ENCODE data around the gene COA8. TPM values are rescaled to one million over a fixed set of nuclear protein-coding genes. Genes with fewer than 3 reads are reported as not detected.
A peak's percentile ranks its signal among the peaks of the same experiment; 100 is the strongest.

COA8 gene
- polyA plus RNA-seq, 1 of the 3 experiments (the other 2 are of a cell fraction), result 25.2 TPM

- DNase-seq, result peak; percentile 92
- H3K9me3 ChIP-seq, result no peaks in the 10 kb centered on the region
- no peak overlapping the region for H2AFZ ChIP-seq (ENCODE audit: low read depth)
- H3K36me3 ChIP-seq (replicated peaks in 1 of 2; ENCODE audit: control insufficient read depth in 1 of 2, insufficient read depth in 2 of 2, low read length in 1 of 2), result peaks cover 0 to 4% of the 10 kb centered on the region in 2 experiments
- no peaks in the 10 kb centered on the region for H4K20me1 ChIP-seq (ENCODE audit: insufficient read depth)
- H3K4me2 ChIP-seq, result no peak overlapping the region
- H3K4me3 ChIP-seq (ENCODE audit: low read depth in 2 of 2, low read length in 1 of 2), result no peak overlapping the region; a peak in 1 of 4 replicates
- H3K9me2 ChIP-seq, result no peaks in the 10 kb centered on the region
- no peak overlapping the region; a peak in 1 of 4 replicates for H3K27ac ChIP-seq (ENCODE audit: low read depth in 2 of 2, low read length in 1 of 2)
- peak; percentile 85 for TF ChIP-seq CTCF (IDR thresholded peaks at IDR 0.05)
- peak; percentile 68 for TF ChIP-seq SMC3 (IDR thresholded peaks at IDR 0.05; ENCODE audit: low read depth, low read length)
- no peak for TF ChIP-seq IRF3 (IDR thresholded peaks at IDR 0.05; ENCODE audit: low read depth, low read length)
- peak; percentile 68 for TF ChIP-seq RAD21 (IDR thresholded peaks at IDR 0.05; ENCODE audit: low read length)
- no peak for TF ChIP-seq SIN3A (IDR thresholded peaks at IDR 0.05; ENCODE audit: borderline replicate concordance, low read depth, low read length)
- peak; percentile 46; the same call in 1 of the 2 replicates for TF ChIP-seq POLR2AphosphoS5 (IDR thresholded peaks at IDR 0.05; ENCODE audit: low read depth, low read length)
- TF ChIP-seq PBX3 (IDR thresholded peaks at IDR 0.05), result no peak
- ChIA-PET CTCF (interaction anchor here (0.6 to 9.6 kb wide), 28 partner anchors 9 to 445 kb away, joined by 3 to 194 read pairs (median 4); partner anchors contain the start of gene TRMT61A), POLR2A (interaction anchor here (0.7 to 1.2 kb wide), 3 partner anchors 12 to 43 kb away, joined by 3 read pairs; no protein-coding TSS in a partner anchor)
- peaks cover 0 to 20% of the 10 kb centered on the region in 2 experiments; a peak in 1 of 4 replicates for H3K4me1 ChIP-seq (ENCODE audit: control insufficient read depth in 1 of 2, insufficient read depth in 2 of 2, low read depth in 1 of 2, low read length in 1 of 2)
- H3K9ac ChIP-seq, result no peak overlapping the region
- H3K79me2 ChIP-seq (ENCODE audit: insufficient read depth), result no peaks in the 10 kb centered on the region
- H3F3A ChIP-seq (replicated peaks; ENCODE audit: insufficient read depth), result peaks cover 16% of the 10 kb centered on the region
- peaks cover 16% of the 10 kb centered on the region for H3K27me3 ChIP-seq (ENCODE audit: insufficient read depth)
- WGBS (ENCODE audit: low lambda C conversion rate), result 60% methylated on average over 2 of the region's 9 CpGs
These were observed 44.2 kb upstream of the COA8 start for GRCh38 chr14:103518422-103519042.

- Histone ChIP-seq H3K79me2 (ENCODE audit: insufficient read depth) (no peaks in the 10 kb centered on the region), H3K27ac (ENCODE audit: low read depth in 2 of 2, low read length in 1 of 2) (no peak overlapping the region; a peak in 1 of 4 replicates), H4K20me1 (ENCODE audit: insufficient read depth) (no peaks in the 10 kb centered on the region), H3K9me3 (no peaks in the 10 kb centered on the region), H3K4me2 (no peak overlapping the region), H3K36me3 (replicated peaks in 1 of 2; ENCODE audit: control insufficient read depth in 1 of 2, insufficient read depth in 2 of 2, low read length in 1 of 2) (peaks cover 0 to 4% of the 10 kb centered on the region in 2 experiments), H3K9ac (no peak overlapping the region), H3F3A (replicated peaks; ENCODE audit: insufficient read depth) (peaks cover 9% of the 10 kb centered on the region), H3K27me3 (ENCODE audit: insufficient read depth) (peaks cover 16% of the 10 kb centered on the region), H2AFZ (ENCODE audit: low read depth) (no peak overlapping the region), H3K4me1 (ENCODE audit: control insufficient read depth in 1 of 2, insufficient read depth in 2 of 2, low read depth in 1 of 2, low read length in 1 of 2) (peaks cover 0 to 20% of the 10 kb centered on the region in 2 experiments; a peak in 1 of 4 replicates), H3K9me2 (no peaks in the 10 kb centered on the region), H3K4me3 (ENCODE audit: low read depth in 2 of 2, low read length in 1 of 2) (no peak overlapping the region)
- POLR2A ChIA-PET, result interaction anchor here (0.7 to 1.2 kb wide), 3 partner anchors 13 to 43 kb away, joined by 3 read pairs; no protein-coding TSS in a partner anchor
- WGBS (ENCODE audit: low lambda C conversion rate), result 91% methylated on average over 8 of the region's 13 CpGs
- DNase-seq, result peak; percentile 26
- CTCF ChIA-PET, result interaction anchor here (0.6 to 9.6 kb wide), 27 partner anchors 10 to 445 kb away, joined by 3 to 194 read pairs (median 5); partner anchors contain the start of gene TRMT61A
- TF ChIP-seq PBX3 (IDR thresholded peaks at IDR 0.05) (no peak), NFIC (IDR thresholded peaks at IDR 0.05; ENCODE audit: borderline replicate concordance) (no peak), ZBTB33 (IDR thresholded peaks at IDR 0.05; ENCODE audit: borderline replicate concordance, low read depth) (no peak), EP300 (IDR thresholded peaks at IDR 0.05; ENCODE audit: borderline replicate concordance in 1 of 2, low read depth in 1 of 2, low read length in 1 of 2) (no peak), YY1 (IDR thresholded peaks at IDR 0.05; ENCODE audit: low read depth) (no peak), FOSL2 (IDR thresholded peaks at IDR 0.05; ENCODE audit: borderline replicate concordance, low read depth) (no peak), TCF12 (IDR thresholded peaks at IDR 0.05) (no peak), POLR2AphosphoS5 (IDR thresholded peaks at IDR 0.05; ENCODE audit: low read depth, low read length) (no peak), SIN3A (IDR thresholded peaks at IDR 0.05; ENCODE audit: borderline replicate concordance, low read depth, low read length) (no peak), GABPA (IDR thresholded peaks at IDR 0.05; ENCODE audit: low read depth) (no peak)
These were observed 43.5 kb upstream of the COA8 start for GRCh38 chr14:103519043-103519836.
